HepG2 (cell line): ENCODE data around the gene DHX8. TPM values are rescaled to one million over a fixed set of nuclear protein-coding genes. Genes with fewer than 3 reads are reported as not detected.

Source experiments
- ATAC-seq: fragments of 200-7000 bp; cut with Tn5 transposase; 3 replicates; pipeline ENCODE4 v1.9.1; 2020; ENCODE audit warnings: mild to moderate bottlenecking, moderate library complexity
- BruUV-seq: library from RNA; stranded (reverse); fragments of 400-500 nt; replicated peaks from 2 replicates; lab custom pipeline; 2021; lab: Mats Ljungman, UMichigan
- CTCF ChIA-PET: fragments of 300-600 bp; formaldehyde crosslinking; extraction: SDS; loops from one replicate; lab custom pipeline; 2021; ENCODE audit warnings: low total read pairs, inconsistent platforms, low intra/inter-chr PET ratio; lab: Yijun Ruan, JAX
- POLR2A ChIA-PET: fragments of 350-600 bp; sonication (Branson Sonifier 250); formaldehyde crosslinking; loops from one replicate; lab custom pipeline; 2020; ENCODE audit warnings: antibody characterized with exemption, inconsistent platforms; lab: Yijun Ruan, JAX
- DNase-seq: peaks from one replicate; pipeline ENCODE4 v3.0.0-alpha.2; 2015; ENCODE audit warnings: low spot score
- FAIRE-seq: peaks from 3 replicates; lab custom pipeline; 2011; peaks lifted over from hg19 to GRCh38; lab: Jason Lieb, UNC
- H2AFZ ChIP-seq: one replicate; pipeline ENCODE4 v1.6.1; 2011; ENCODE audit warnings: low read length, inconsistent platforms
- H3K27ac ChIP-seq: fragments of 300-600 bp; 3 replicates; pipeline ENCODE4 v1.8.0; 2011; ENCODE audit warnings: mixed run types, mild to moderate bottlenecking, mixed read lengths, low read length, inconsistent platforms; ENCODE audit not compliant: insufficient read depth; ENCODE audit errors: extremely low read length
- H3K27me3 ChIP-seq, 2 experiments: fragments of 200-600 bp in 1 of 2; 2 replicates in 1 of 2; 3 replicates in 1 of 2; pipeline versions ENCODE4 v1.6.0 to v1.8.0; 2011; ENCODE audit warnings: low read length in 2 of 2, mild to moderate bottlenecking in 2 of 2, moderate library complexity in 2 of 2, inconsistent platforms in 1 of 2; ENCODE audit not compliant: insufficient read depth in 2 of 2, control insufficient read depth in 1 of 2
- H3K36me3 ChIP-seq, 2 experiments: fragments of 200-600 bp in 1 of 2; replicated peaks in 1 of 2; 2 replicates in 1 of 2; 3 replicates in 1 of 2; pipeline versions ENCODE4 v1.5.1 to v1.8.0; 2011; ENCODE audit warnings: low read length in 2 of 2, inconsistent platforms in 1 of 2; ENCODE audit not compliant: insufficient read depth in 2 of 2, control insufficient read depth in 1 of 2
- H3K4me1 ChIP-seq: 2 replicates; pipeline ENCODE4 v1.5.1; 2012; ENCODE audit warnings: low read length, inconsistent platforms; ENCODE audit not compliant: insufficient read depth
- H3K4me2 ChIP-seq: 2 replicates; pipeline ENCODE4 v1.6.0; 2011; ENCODE audit warnings: low read depth, low read length, inconsistent platforms
- H3K4me3 ChIP-seq, 3 experiments: fragments of 200-600 bp in 1 of 3; sonication (generic), shearing (Covaris generic) in 1 of 3; replicated peaks in 1 of 3; 2 replicates each; pipeline ENCODE4 v1.5.1; 2011 to 2016; ENCODE audit warnings: low read length in 3 of 3, inconsistent platforms in 2 of 3, low read depth in 2 of 3, mild to moderate bottlenecking in 2 of 3, control low read depth in 1 of 3, mixed read lengths in 1 of 3; ENCODE audit not compliant: insufficient read depth in 1 of 3
- H3K79me2 ChIP-seq: one replicate; pipeline ENCODE4 v1.6.1; 2011; ENCODE audit warnings: low read length, inconsistent platforms; ENCODE audit not compliant: insufficient read depth
- H3K9ac ChIP-seq: 2 replicates; pipeline ENCODE4 v1.6.0; 2011; ENCODE audit warnings: mild to moderate bottlenecking, low read depth, low read length, inconsistent platforms; ENCODE audit not compliant: insufficient read depth
- H3K9me3 ChIP-seq: 2 replicates; pipeline ENCODE4 v1.5.1; 2012; ENCODE audit warnings: mild to moderate bottlenecking, low read length
- H4K20me1 ChIP-seq: 2 replicates; pipeline ENCODE4 v1.6.0; 2011; ENCODE audit warnings: inconsistent platforms, mild to moderate bottlenecking, low read length, moderate library complexity; ENCODE audit not compliant: insufficient read depth
- AGO2 ChIP-seq: fragments of 200-400 bp; formaldehyde crosslinking; optimal IDR thresholded peaks from 2 replicates; pipeline ENCODE3; 2017; ENCODE audit warnings: mild to moderate bottlenecking, low read depth, low read length, moderate library complexity
- DRAP1 ChIP-seq: IDR thresholded peaks from 2 replicates; pipeline ENCODE4 v1.6.1; 2016; ENCODE audit warnings: missing genetic modification reagents, missing compliant biosample characterization
- ELF4 ChIP-seq: sonication (generic); formaldehyde crosslinking; IDR thresholded peaks from 2 replicates; pipeline ENCODE4 v1.5.0; 2020; ENCODE audit warnings: missing genetic modification reagents, mild to moderate bottlenecking, moderate library complexity, borderline replicate concordance
- GLI4 ChIP-seq: sonication (generic); formaldehyde crosslinking; IDR thresholded peaks from 2 replicates; pipeline ENCODE4 v1.5.1; 2020; ENCODE audit warnings: missing genetic modification reagents, mild to moderate bottlenecking, moderate library complexity, borderline replicate concordance
- GZF1 ChIP-seq: sonication (generic); formaldehyde crosslinking; IDR thresholded peaks from 2 replicates; pipeline ENCODE4 v1.5.1; 2020; ENCODE audit warnings: mild to moderate bottlenecking, missing genetic modification reagents
- IKZF1 ChIP-seq: fragments of 450-650 bp; IDR thresholded peaks from 2 replicates; pipeline ENCODE4 v1.7.1; 2016
- JUNB ChIP-seq: sonication (generic); formaldehyde crosslinking; IDR thresholded peaks from 2 replicates; pipeline ENCODE4 v1.8.0; 2022; ENCODE audit warnings: missing genetic modification reagents, mild to moderate bottlenecking, borderline replicate concordance
- MAFF ChIP-seq: IDR thresholded peaks from 2 replicates; pipeline ENCODE4 v1.6.1; 2011; ENCODE audit warnings: low read depth, low read length, improper control_type of control experiment
- POLR2A ChIP-seq, 2 experiments: IDR thresholded peaks; 2 replicates each; pipeline ENCODE4 v1.6.1; 2011; ENCODE audit warnings: low read depth in 2 of 2, low read length in 2 of 2, mild to moderate bottlenecking in 1 of 2, moderate library complexity in 1 of 2; ENCODE audit not compliant: insufficient read depth in 1 of 2
- POLR2G ChIP-seq: fragments of 200-400 bp; formaldehyde crosslinking; IDR thresholded peaks from 2 replicates; pipeline ENCODE4 v1.6.1; 2018; ENCODE audit warnings: mild to moderate bottlenecking, low read depth, low read length, moderate library complexity
- PRMT3 ChIP-seq: sonication (generic); formaldehyde crosslinking; IDR thresholded peaks from 2 replicates; pipeline ENCODE4 v1.8.1; 2022; ENCODE audit warnings: low read depth, mild to moderate bottlenecking, moderate library complexity, missing genetic modification reagents, borderline replicate concordance
- SALL1 ChIP-seq: sonication (generic); formaldehyde crosslinking; IDR thresholded peaks from 2 replicates; pipeline ENCODE4 v1.8.0; 2022; ENCODE audit warnings: mild to moderate bottlenecking, missing genetic modification reagents
- ZFY ChIP-seq: sonication (generic); formaldehyde crosslinking; IDR thresholded peaks from 2 replicates; pipeline ENCODE4 v1.4.0; 2020; ENCODE audit warnings: missing genetic modification reagents
- ZNF235 ChIP-seq: sonication (generic); formaldehyde crosslinking; IDR thresholded peaks from 2 replicates; pipeline ENCODE4 v1.8.1; 2023; ENCODE audit warnings: mild to moderate bottlenecking, missing genetic modification reagents, borderline replicate concordance
- ZNF569 ChIP-seq: sonication (generic); formaldehyde crosslinking; IDR thresholded peaks from 2 replicates; pipeline ENCODE4 v1.5.0; 2020; ENCODE audit warnings: mild to moderate bottlenecking, missing genetic modification reagents, moderate library complexity, borderline replicate concordance
- ZNF580 ChIP-seq: IDR thresholded peaks from 2 replicates; pipeline ENCODE4 v1.6.1; 2016; ENCODE audit warnings: low read depth, borderline replicate concordance
- ZNF619 ChIP-seq: sonication (generic); formaldehyde crosslinking; IDR thresholded peaks from 2 replicates; pipeline ENCODE4 v1.4.0; 2020; ENCODE audit warnings: mild to moderate bottlenecking, missing genetic modification reagents
- ZNF687 ChIP-seq: sonication (generic); formaldehyde crosslinking; IDR thresholded peaks from 2 replicates; pipeline ENCODE4 v1.5.1; 2020; ENCODE audit warnings: mild to moderate bottlenecking, missing genetic modification reagents, moderate library complexity
- ZNF772 ChIP-seq: sonication (generic); formaldehyde crosslinking; IDR thresholded peaks from 2 replicates; pipeline ENCODE4 v1.5.0; 2020; ENCODE audit warnings: mild to moderate bottlenecking, missing genetic modification reagents
- WGBS: methylation state at CpG from one replicate; pipeline ENCODE4 v1.1.6; 2017; ENCODE audit warnings: low lambda C conversion rate; 5-methylcytosine and 5-hydroxymethylcytosine counted together
- in situ Hi-C: cut with HindIII; loops from 2 replicates; pipeline ENCODE4 v1.10.0; 2017; ENCODE audit warnings: low pct_unique_long_range_greater_than_20kb; ENCODE audit not compliant: extremely low pct_ligation_motif_present
- intact Hi-C: fragments of 100-400 bp; cut with micrococcal nuclease; formaldehyde crosslinking; loops from one replicate; pipeline ENCODE4 v1.10.0; 2022; ENCODE audit not compliant: unreplicated experiment
- polyA plus RNA-seq, 8 experiments: library from polyadenylated mRNA; depleted of rRNA in 3 of 8; stranded (reverse) in 7 of 8; unstranded in 1 of 8; fragments of >200 nt; fragmentation: Illumina TruSeq in 4 of 8; extraction: Trizol in 4 of 8; gene quantifications; 2 replicates each; pipeline versions ENCODE4 v1.2.1 to v1.2.3, GENCODE V29; 2011 to 2016; ENCODE audit warnings: low read depth in 4 of 8, missing spikeins in 1 of 8, mixed read lengths in 1 of 8; ENCODE audit not compliant: insufficient read depth in 1 of 8
- total RNA-seq, 5 experiments: library from RNA; depleted of rRNA; stranded (reverse); fragments of >200 nt; fragmentation: Illumina TruSeq; extraction: Trizol; gene quantifications; 2 replicates each; pipeline ENCODE4 v1.2.3, GENCODE V29; 2016; ENCODE audit warnings: low read depth in 1 of 5

The DHX8 gene
- total and polyA plus RNA-seq, 2 of the 13 experiments (the other 11 are each of a cell fraction or from before 2014, with no cell fraction given) = 24.8 to 48.9 TPM

- Histone ChIP-seq H3K4me3 (peak overlapping the region in 2 of 3 experiments; percentile 31 to 84; a peak in 4 of 6 replicates), H2AFZ (no peak overlapping the region), H3K27ac (peak overlapping the region; percentile 100), H3K9me3 (no peaks in the 10 kb centered on the region), H3K27me3 (peaks cover 0 to 7% of the 10 kb centered on the region in 2 experiments; a peak in 1 of 5 replicates), H3K36me3 (peaks cover 10 to 53% of the 10 kb centered on the region in 2 experiments), H3K79me2 (peaks cover 73% of the 10 kb centered on the region), H3K4me1 (peaks cover 72% of the 10 kb centered on the region), H3K4me2 (peak overlapping the region; percentile 98), H4K20me1 (peaks cover 25% of the 10 kb centered on the region), H3K9ac (peak overlapping the region; percentile 100; the same call in 1 of the 2 replicates)
- POLR2A ChIA-PET = interaction anchor here (1.0 to 28.7 kb wide), 6 partner anchors 8 to 173 kb away, joined by 4 to 1546 read pairs (median 9); partner anchors contain the start of gene ETV4
- CTCF ChIA-PET = no interaction called here
- no peak for FAIRE-seq
- no peak for ATAC-seq
- in situ Hi-C loops (no loop called here), intact Hi-C loops (loop anchor here (1.0 kb wide), 1 partner anchor 11 kb away; no protein-coding TSS in a partner anchor)
- WGBS = 79% methylated on average over 11 of the region's 11 CpGs
- BruUV-seq = no TSS peak
- DNase-seq = no peak
- TF ChIP-seq ZNF687 (peak; percentile 60), ZNF580 (CRISPR knock-in tag) (no peak), POLR2G (peak; percentile 45; the same call in 1 of the 2 replicates), PRMT3 (no peak), ZFY (CRISPR knock-in tag) (peak; percentile 26; the same call in 1 of the 2 replicates), GLI4 (CRISPR knock-in tag) (no peak), SALL1 (CRISPR knock-in tag) (peak; percentile 32; the same call in 1 of the 2 replicates), ZNF619 (CRISPR knock-in tag) (0 out of 2 replicates have a peak, but pooled peaks have one; percentile 21), MAFF (0 out of 2 replicates have a peak, but pooled peaks have one; percentile 38), POLR2A (IDR thresholded peaks at IDR 0.05; ENCODE audit: insufficient read depth in 1 of 2, low read depth in 2 of 2, low read length in 2 of 2) (peak in 1 of 2 experiments; percentile 34; a peak in 2 of 4 replicates), ELF4 (CRISPR knock-in tag) (peak; percentile 55; the same call in 1 of the 2 replicates), IKZF1 (no peak), JUNB (CRISPR knock-in tag) (no peak), ZNF235 (no peak), DRAP1 (CRISPR knock-in tag) (0 out of 2 replicates have a peak, but pooled peaks have one; percentile 19), GZF1 (CRISPR knock-in tag) (no peak), ZNF772 (0 out of 2 replicates have a peak, but pooled peaks have one; percentile 25), ZNF569 (CRISPR knock-in tag) (no peak), AGO2 (peak; percentile 35)
Observed at GRCh38 chr17:43540821-43541674, 57.3 kb downstream of the DHX8 start.
